ENCODE measurements around the gene TULP1.

Gene TULP1

DNA sequence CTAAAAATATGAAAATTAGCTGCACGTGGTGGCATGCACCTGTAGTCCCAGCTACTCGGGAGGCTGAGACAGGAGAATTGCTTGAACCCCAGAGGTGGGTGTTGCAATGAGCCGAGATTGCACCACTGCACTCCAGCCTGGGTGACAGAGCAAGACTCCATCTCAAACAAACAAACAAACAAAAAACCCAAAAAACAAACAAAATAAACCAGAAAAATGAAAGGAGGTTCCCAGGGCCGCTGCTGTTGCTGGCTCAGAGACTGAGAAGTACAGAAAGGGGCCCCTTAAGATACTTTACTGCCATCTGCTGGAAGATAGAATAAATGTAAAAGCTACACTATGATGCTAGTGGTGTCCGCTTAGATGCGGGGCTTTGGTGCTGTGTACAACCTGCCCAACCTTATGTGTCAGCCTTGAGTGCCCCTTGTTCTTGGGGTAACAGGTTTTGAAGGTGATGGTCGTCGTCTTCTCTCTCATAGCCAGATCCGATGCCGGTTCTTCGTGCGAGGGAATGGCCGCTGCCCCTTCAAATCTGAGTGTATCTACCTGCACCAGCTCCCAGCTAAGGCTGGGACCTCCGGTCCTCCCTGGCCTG lies 63.3 kb downstream of the TULP1 start:
- TF ChIP-seq CTCF (conservative IDR thresholded peaks at IDR 0.05; ENCODE audit: low read depth, low read length), result peak; percentile 67
- no peak for DNase-seq (ENCODE audit: low read depth)
- H3K4me3 ChIP-seq (ENCODE audit: low read length), result no peak overlapping the region

- no peak for TF ChIP-seq CTCF (conservative IDR thresholded peaks at IDR 0.05; ENCODE audit: low read depth, low read length)
- no peak overlapping the region for H3K4me3 ChIP-seq (ENCODE audit: low read length)
- no peak for DNase-seq (ENCODE audit: low read depth)
These were observed 64.5 kb downstream of the TULP1 start for GRCh38 chr6:35448191-35448590.

All from retinal pigment epithelial cell (primary cell).